ENCODE results near the gene TTC9B. TPM values are rescaled to one million over a fixed set of nuclear protein-coding genes. Genes with fewer than 3 reads are reported as not detected.

TTC9B gene
- total and polyA plus RNA-seq, 2 experiments from 2014 or later, result 0.13 TPM; not detected in 1

GRCh38 chr19:40247735-40248262 lies 29.6 kb upstream of the TTC9B start:
- H3K36me3 ChIP-seq, result no peaks in the 10 kb centered on the region
- H3K27ac ChIP-seq, result peak overlapping the region; percentile 48
- no peaks in the 10 kb centered on the region for H3K27me3 ChIP-seq
- H3K9me3 ChIP-seq (ENCODE audit: low read depth), result no peaks in the 10 kb centered on the region
- no peaks in the 10 kb centered on the region for H3K4me1 ChIP-seq (ENCODE audit: low read depth)
- no peak for TF ChIP-seq CTCF (IDR thresholded peaks at IDR 0.05; ENCODE audit: low read depth, low read length)
- DNase-seq (ENCODE audit: low read depth in 1 of 2, low spot score in 1 of 2), result no peak
- H3K4me3 ChIP-seq, result no peak overlapping the region

- Histone ChIP-seq H3K27me3 (no peaks in the 10 kb centered on the region), H3K4me1 (ENCODE audit: low read depth) (no peaks in the 10 kb centered on the region), H3K9me3 (ENCODE audit: low read depth) (no peaks in the 10 kb centered on the region), H3K27ac (peak overlapping the region; percentile 48), H3K4me3 (no peak overlapping the region), H3K36me3 (no peaks in the 10 kb centered on the region)
- no peak for TF ChIP-seq CTCF (IDR thresholded peaks at IDR 0.05; ENCODE audit: low read depth, low read length)
- no peak for DNase-seq (ENCODE audit: low read depth in 1 of 2, low spot score in 1 of 2)
Observed at GRCh38 chr19:40247178-40247577, 29.0 kb upstream of the TTC9B start.

- Histone ChIP-seq H3K4me3 (no peak overlapping the region), H3K4me1 (ENCODE audit: low read depth) (no peaks in the 10 kb centered on the region), H3K9me3 (ENCODE audit: low read depth) (no peaks in the 10 kb centered on the region), H3K27ac (peak overlapping the region; percentile 48), H3K36me3 (peaks cover 2% of the 10 kb centered on the region), H3K27me3 (no peaks in the 10 kb centered on the region)
- no peak for DNase-seq (ENCODE audit: low read depth in 1 of 2, low spot score in 1 of 2)
- TF ChIP-seq CTCF (IDR thresholded peaks at IDR 0.05; ENCODE audit: low read depth, low read length), result no peak
Observed at GRCh38 chr19:40246292-40247073, 28.3 kb upstream of the TTC9B start.

GRCh38 chr19:40245506-40246128 lies 27.4 kb upstream of the TTC9B start:
- H3K4me3 ChIP-seq, result no peak overlapping the region
- no peak overlapping the region for H3K27ac ChIP-seq
- DNase-seq (ENCODE audit: low read depth in 1 of 2, low spot score in 1 of 2), result no peak
- no peaks in the 10 kb centered on the region for H3K27me3 ChIP-seq
- TF ChIP-seq CTCF (IDR thresholded peaks at IDR 0.05; ENCODE audit: low read depth, low read length), result no peak
- H3K9me3 ChIP-seq (ENCODE audit: low read depth), result no peaks in the 10 kb centered on the region
- H3K36me3 ChIP-seq, result peaks cover 8% of the 10 kb centered on the region
- H3K4me1 ChIP-seq (ENCODE audit: low read depth), result no peaks in the 10 kb centered on the region

GRCh38 chr19:40244579-40245317 lies 26.6 kb upstream of the TTC9B start:
- Histone ChIP-seq H3K4me1 (ENCODE audit: low read depth) (no peaks in the 10 kb centered on the region), H3K9me3 (ENCODE audit: low read depth) (no peaks in the 10 kb centered on the region), H3K36me3 (peaks cover 16% of the 10 kb centered on the region), H3K27me3 (no peaks in the 10 kb centered on the region), H3K27ac (no peak overlapping the region), H3K4me3 (no peak overlapping the region)
- no peak for DNase-seq (ENCODE audit: low read depth in 1 of 2, low spot score in 1 of 2)
- no peak for TF ChIP-seq CTCF (IDR thresholded peaks at IDR 0.05; ENCODE audit: low read depth, low read length)

All from cardiac muscle cell (in vitro differentiated cells and primary cell).